OCI-LY7 (cell line): ENCODE data around the gene TBC1D30.

Experiments used
- CTCF ChIP-seq: fragments of 200-600 bp; sonication (generic); conservative IDR thresholded peaks from 2 replicates; pipeline ENCODE4 v1.5.1; 2014; ENCODE audit warnings: mild to moderate bottlenecking, antibody characterized with exemption, low read length, moderate library complexity, mixed read lengths
- EZH2phosphoT487 ChIP-seq: fragments of 200-600 bp; sonication (generic); IDR thresholded peaks from 2 replicates; pipeline ENCODE4 v1.6.1; 2018; ENCODE audit warnings: low read depth, borderline replicate concordance, mild to moderate bottlenecking, mixed run types, antibody characterized with exemption, low read length, moderate library complexity, mixed read lengths

- no peak for TF ChIP-seq CTCF
- TF ChIP-seq EZH2phosphoT487: no peak
Measured at GRCh38 chr12:64793610-64794009, 30.8 kb upstream of the TBC1D30 start.
